Osteoblast (primary cell): ENCODE measurements around the gene EIF3B. TPM values are rescaled to one million over a fixed set of nuclear protein-coding genes. Genes with fewer than 3 reads are reported as not detected.

Experiments used
- DNase-seq: peaks from one replicate; pipeline ENCODE4 v3.0.0; 2011; ENCODE audit warnings: low spot score, mixed read lengths; ENCODE audit not compliant: insufficient read length; ENCODE audit errors: missing footprints
- H2AFZ ChIP-seq: 2 replicates; pipeline ENCODE4 v1.6.0; 2011; ENCODE audit warnings: mild to moderate bottlenecking, low read length
- H3K27ac ChIP-seq: 2 replicates; pipeline ENCODE4 v1.5.1; 2011; ENCODE audit warnings: mild to moderate bottlenecking, low read depth, low read length, moderate library complexity
- H3K27me3 ChIP-seq: 2 replicates; pipeline ENCODE4 v1.6.0; 2012; ENCODE audit warnings: mild to moderate bottlenecking, control low read depth, inconsistent platforms, low read length, moderate library complexity; ENCODE audit not compliant: insufficient read depth
- H3K36me3 ChIP-seq: 2 replicates; pipeline ENCODE4 v1.5.1; 2011; ENCODE audit warnings: mild to moderate bottlenecking, low read length, control low read depth, moderate library complexity; ENCODE audit not compliant: insufficient read depth
- H3K4me1 ChIP-seq: 2 replicates; pipeline ENCODE4 v1.5.1; 2011; ENCODE audit warnings: mild to moderate bottlenecking, low read length, control low read depth, moderate library complexity; ENCODE audit not compliant: insufficient read depth
- H3K4me2 ChIP-seq: 2 replicates; pipeline ENCODE4 v1.6.0; 2011; ENCODE audit warnings: mild to moderate bottlenecking, low read length; ENCODE audit not compliant: insufficient read depth
- H3K4me3 ChIP-seq: fragments of 200-600 bp; sonication (generic); 3 replicates; pipeline ENCODE4 v1.5.1; 2012; ENCODE audit warnings: mild to moderate bottlenecking, low read length, inconsistent platforms; ENCODE audit not compliant: insufficient read depth
- H3K79me2 ChIP-seq: 2 replicates; pipeline ENCODE4 v1.6.0; 2012; ENCODE audit warnings: mild to moderate bottlenecking, low read length, control low read depth, inconsistent platforms; ENCODE audit not compliant: insufficient read depth
- H3K9me3 ChIP-seq: 2 replicates; pipeline ENCODE4 v1.5.1; 2011; ENCODE audit warnings: low read depth, low read length, control low read depth
- H4K20me1 ChIP-seq: 2 replicates; pipeline ENCODE4 v1.6.0; 2012; ENCODE audit warnings: mild to moderate bottlenecking, low read length, control low read depth; ENCODE audit not compliant: insufficient read depth
- total RNA-seq: library from RNA; depleted of rRNA; stranded (reverse); fragments of >200 nt; gene quantifications from 2 replicates; pipeline ENCODE4 v1.2.3, GENCODE V29; 2012
- TF ChIP-seq, protein P1 (sequence below): IDR thresholded peaks from 2 replicates; pipeline ENCODE4 v1.5.1; 2011; ENCODE audit warnings: mild to moderate bottlenecking, low read depth, low read length, moderate library complexity; ENCODE audit errors: extremely low read depth

The EIF3B gene
- total RNA-seq, 1 donor = 176 TPM

DNA sequence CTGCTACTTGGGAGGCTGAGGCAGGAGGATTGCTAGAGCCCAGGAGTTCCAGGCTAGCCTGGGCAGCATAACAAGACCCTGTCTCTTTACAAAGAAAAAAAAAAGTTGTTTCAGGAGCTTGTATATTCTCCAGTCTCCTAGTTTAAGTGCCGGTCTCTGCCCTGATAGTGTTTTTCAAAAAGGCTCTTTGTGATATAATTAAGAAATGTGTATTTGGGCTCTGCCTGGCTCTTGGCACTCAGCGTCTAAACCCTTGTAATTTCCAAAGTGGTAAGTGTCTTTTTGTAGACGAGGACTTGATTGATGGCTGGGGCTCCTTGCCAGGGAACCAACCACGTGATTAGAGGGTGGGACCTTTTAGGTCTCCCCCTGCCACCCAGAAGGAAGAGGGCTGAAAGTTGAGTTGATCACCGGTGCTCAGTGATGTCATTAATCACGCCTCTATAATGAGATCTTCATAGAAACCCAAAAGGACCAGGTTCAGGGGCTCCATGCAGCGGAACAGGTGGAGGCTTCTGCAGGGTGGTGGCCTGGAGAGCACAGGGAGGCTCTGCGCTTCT lies 4.4 kb downstream of the EIF3B start:
- peak; percentile 37 for DNase-seq

DNA sequence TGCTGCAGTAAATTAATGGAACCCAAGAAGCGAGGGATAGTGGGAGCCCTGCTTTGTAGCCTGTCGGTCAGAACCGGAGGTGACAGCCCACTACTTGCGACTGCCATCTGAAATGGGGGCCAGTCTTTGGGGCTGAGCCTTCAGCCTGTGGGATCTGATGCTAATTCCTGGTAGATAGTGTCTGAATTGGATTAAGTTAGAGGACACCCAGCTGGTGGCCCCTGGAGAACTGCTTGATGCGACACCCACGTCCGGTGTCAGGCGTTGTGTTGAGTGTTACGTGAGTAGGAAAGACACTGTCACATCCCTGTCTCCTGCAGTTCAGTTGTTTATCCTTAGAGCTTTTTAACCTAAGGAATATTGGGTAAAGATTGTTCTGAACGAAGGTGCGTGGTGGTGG lies 5.0 kb downstream of the EIF3B start:
- Histone ChIP-seq H3K4me1 (peaks cover 18% of the 10 kb centered on the region), H3K4me2 (no peak overlapping the region), H3K27me3 (no peaks in the 10 kb centered on the region), H3K36me3 (peaks cover 69% of the 10 kb centered on the region), H4K20me1 (peaks cover 58% of the 10 kb centered on the region), H3K79me2 (peaks cover 88% of the 10 kb centered on the region), H2AFZ (no peak overlapping the region), H3K9me3 (no peaks in the 10 kb centered on the region), H3K27ac (no peak overlapping the region), H3K4me3 (no peak overlapping the region)
- TF ChIP-seq, protein P1, sequence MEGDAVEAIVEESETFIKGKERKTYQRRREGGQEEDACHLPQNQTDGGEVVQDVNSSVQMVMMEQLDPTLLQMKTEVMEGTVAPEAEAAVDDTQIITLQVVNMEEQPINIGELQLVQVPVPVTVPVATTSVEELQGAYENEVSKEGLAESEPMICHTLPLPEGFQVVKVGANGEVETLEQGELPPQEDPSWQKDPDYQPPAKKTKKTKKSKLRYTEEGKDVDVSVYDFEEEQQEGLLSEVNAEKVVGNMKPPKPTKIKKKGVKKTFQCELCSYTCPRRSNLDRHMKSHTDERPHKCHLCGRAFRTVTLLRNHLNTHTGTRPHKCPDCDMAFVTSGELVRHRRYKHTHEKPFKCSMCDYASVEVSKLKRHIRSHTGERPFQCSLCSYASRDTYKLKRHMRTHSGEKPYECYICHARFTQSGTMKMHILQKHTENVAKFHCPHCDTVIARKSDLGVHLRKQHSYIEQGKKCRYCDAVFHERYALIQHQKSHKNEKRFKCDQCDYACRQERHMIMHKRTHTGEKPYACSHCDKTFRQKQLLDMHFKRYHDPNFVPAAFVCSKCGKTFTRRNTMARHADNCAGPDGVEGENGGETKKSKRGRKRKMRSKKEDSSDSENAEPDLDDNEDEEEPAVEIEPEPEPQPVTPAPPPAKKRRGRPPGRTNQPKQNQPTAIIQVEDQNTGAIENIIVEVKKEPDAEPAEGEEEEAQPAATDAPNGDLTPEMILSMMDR = no peak
- no peak for DNase-seq

More for the DNA sequence above, 4.4 kb downstream of the EIF3B start:
- H3K27ac ChIP-seq = no peak overlapping the region
- no peak overlapping the region for H3K4me3 ChIP-seq
- H3K4me1 ChIP-seq = peaks cover 18% of the 10 kb centered on the region
- H3K36me3 ChIP-seq = peaks cover 63% of the 10 kb centered on the region
- H4K20me1 ChIP-seq = peaks cover 57% of the 10 kb centered on the region
- H3K9me3 ChIP-seq = no peaks in the 10 kb centered on the region
- H3K4me2 ChIP-seq = no peak overlapping the region
- H3K27me3 ChIP-seq = no peaks in the 10 kb centered on the region
- TF ChIP-seq, protein P1 = no peak
- peaks cover 83% of the 10 kb centered on the region for H3K79me2 ChIP-seq
- no peak overlapping the region for H2AFZ ChIP-seq

DNA sequence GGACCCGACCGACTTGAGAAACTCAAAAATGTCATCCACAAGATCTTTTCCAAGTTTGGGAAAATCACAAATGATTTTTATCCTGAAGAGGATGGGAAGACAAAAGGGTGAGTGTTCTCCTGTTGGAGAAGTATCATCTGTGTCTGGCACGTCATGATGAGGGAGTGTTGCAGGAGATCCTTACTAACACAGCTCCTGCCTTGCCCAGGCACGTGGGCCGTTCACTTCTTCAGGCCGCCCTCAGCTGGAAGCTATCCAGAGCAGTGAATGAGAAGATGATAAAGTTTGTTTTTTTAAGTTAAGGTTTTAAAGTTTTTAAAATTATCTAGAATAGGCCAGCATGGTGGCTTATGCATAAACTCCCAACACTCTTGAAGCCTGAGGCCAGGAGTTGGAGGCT lies 6.2 kb downstream of the EIF3B start:
- Histone ChIP-seq H3K4me3 (no peak overlapping the region), H3K4me1 (peaks cover 16% of the 10 kb centered on the region), H3K9me3 (no peaks in the 10 kb centered on the region), H3K4me2 (no peak overlapping the region), H3K36me3 (peaks cover 80% of the 10 kb centered on the region), H3K79me2 (peaks cover 83% of the 10 kb centered on the region), H3K27me3 (no peaks in the 10 kb centered on the region), H3K27ac (no peak overlapping the region), H2AFZ (no peak overlapping the region), H4K20me1 (peaks cover 56% of the 10 kb centered on the region)
- TF ChIP-seq, protein P1 = no peak
- DNase-seq = peak; percentile 56

DNA sequence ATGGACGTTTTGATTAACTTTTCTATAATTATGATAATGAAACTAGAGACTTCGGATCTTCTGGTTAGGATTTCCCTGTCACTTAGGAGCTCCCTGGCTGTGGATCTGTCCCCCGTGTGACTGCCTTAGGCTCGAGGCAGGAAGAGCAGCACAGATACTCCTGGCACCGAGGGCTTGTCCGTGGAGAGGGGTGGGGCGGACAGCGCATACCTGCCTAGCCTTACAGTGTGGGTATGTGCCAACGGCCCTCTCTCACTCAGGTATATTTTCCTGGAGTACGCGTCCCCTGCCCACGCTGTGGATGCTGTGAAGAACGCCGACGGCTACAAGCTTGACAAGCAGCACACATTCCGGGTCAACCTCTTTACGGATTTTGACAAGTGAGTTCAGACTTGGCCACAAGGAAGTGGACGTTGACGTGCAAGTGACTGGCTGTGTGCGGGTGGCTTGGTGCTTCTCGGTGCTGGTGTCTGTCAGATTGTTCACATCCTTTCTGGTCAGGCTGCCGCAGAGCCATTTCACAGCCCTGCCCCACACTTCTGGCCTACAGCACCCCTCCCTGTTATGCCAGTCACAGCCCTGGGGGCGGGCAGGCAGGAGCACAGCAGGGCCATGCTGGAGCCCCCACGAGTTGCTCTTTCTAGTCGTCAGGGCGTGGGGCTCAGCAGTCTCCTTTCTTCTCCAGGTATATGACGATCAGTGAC lies 7.9 kb downstream of the EIF3B start:
- Histone ChIP-seq H2AFZ (no peak overlapping the region), H3K79me2 (peaks cover 72% of the 10 kb centered on the region), H3K27ac (no peak overlapping the region), H3K9me3 (no peaks in the 10 kb centered on the region), H4K20me1 (peaks cover 41% of the 10 kb centered on the region), H3K4me1 (no peaks in the 10 kb centered on the region), H3K4me3 (no peak overlapping the region), H3K27me3 (no peaks in the 10 kb centered on the region), H3K4me2 (no peak overlapping the region), H3K36me3 (peaks cover 81% of the 10 kb centered on the region)
- TF ChIP-seq, protein P1 = no peak
- no peak for DNase-seq
